Measurements from ENCODE around the gene CD320. TPM values are rescaled to one million over a fixed set of nuclear protein-coding genes. Genes with fewer than 3 reads are reported as not detected.
"Not testable (repeated sequence)": the region's sequence is repeated elsewhere in the genome, so short reads cannot be mapped to it uniquely, and the experiment has no call there.

Gene CD320
- polyA plus RNA-seq, 1 donor from 2014 or later = 89.6 TPM

DNA sequence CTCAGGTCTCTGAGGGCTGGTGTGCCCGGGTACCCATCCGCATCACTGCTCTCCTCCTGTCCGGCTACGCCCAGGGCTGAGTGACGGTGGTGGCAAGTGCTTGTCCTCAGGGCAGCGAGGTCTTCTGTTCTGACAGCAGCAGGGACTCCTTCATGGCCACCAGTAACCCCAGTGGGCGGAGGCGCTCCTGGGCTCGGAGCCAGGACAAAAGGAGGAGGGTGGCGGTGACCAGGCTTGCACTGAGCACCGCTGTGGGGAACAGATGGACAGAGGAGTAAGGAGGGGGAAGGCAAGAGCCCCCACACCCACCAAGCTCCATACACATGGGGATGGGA lies 5.8 kb downstream of the CD320 start:
- H3K79me2 ChIP-seq (replicated peaks; ENCODE audit: insufficient read depth, low read length) = peaks cover 7% of the 10 kb centered on the region
- H3K27me3 ChIP-seq (ENCODE audit: insufficient read depth, low read depth, low read length) = no peaks in the 10 kb centered on the region
- H3K9ac ChIP-seq (ENCODE audit: low read length) = no peak overlapping the region
- no peak overlapping the region for H3K4me3 ChIP-seq (ENCODE audit: low read length)
- H3K27ac ChIP-seq (ENCODE audit: low read length) = no peak overlapping the region
- H3K9me2 ChIP-seq (ENCODE audit: insufficient read depth, low read length) = no peaks in the 10 kb centered on the region
- no peak overlapping the region for H2AFZ ChIP-seq (ENCODE audit: low read depth, low read length)
- H3K4me2 ChIP-seq (ENCODE audit: low read length) = no peak overlapping the region
- no peaks in the 10 kb centered on the region for H3K9me3 ChIP-seq (ENCODE audit: low read length)
- H3K36me3 ChIP-seq (ENCODE audit: insufficient read depth, low read length) = no peaks in the 10 kb centered on the region
- no peaks in the 10 kb centered on the region for H4K20me1 ChIP-seq (ENCODE audit: insufficient read depth)
- TF ChIP-seq, protein P1, sequence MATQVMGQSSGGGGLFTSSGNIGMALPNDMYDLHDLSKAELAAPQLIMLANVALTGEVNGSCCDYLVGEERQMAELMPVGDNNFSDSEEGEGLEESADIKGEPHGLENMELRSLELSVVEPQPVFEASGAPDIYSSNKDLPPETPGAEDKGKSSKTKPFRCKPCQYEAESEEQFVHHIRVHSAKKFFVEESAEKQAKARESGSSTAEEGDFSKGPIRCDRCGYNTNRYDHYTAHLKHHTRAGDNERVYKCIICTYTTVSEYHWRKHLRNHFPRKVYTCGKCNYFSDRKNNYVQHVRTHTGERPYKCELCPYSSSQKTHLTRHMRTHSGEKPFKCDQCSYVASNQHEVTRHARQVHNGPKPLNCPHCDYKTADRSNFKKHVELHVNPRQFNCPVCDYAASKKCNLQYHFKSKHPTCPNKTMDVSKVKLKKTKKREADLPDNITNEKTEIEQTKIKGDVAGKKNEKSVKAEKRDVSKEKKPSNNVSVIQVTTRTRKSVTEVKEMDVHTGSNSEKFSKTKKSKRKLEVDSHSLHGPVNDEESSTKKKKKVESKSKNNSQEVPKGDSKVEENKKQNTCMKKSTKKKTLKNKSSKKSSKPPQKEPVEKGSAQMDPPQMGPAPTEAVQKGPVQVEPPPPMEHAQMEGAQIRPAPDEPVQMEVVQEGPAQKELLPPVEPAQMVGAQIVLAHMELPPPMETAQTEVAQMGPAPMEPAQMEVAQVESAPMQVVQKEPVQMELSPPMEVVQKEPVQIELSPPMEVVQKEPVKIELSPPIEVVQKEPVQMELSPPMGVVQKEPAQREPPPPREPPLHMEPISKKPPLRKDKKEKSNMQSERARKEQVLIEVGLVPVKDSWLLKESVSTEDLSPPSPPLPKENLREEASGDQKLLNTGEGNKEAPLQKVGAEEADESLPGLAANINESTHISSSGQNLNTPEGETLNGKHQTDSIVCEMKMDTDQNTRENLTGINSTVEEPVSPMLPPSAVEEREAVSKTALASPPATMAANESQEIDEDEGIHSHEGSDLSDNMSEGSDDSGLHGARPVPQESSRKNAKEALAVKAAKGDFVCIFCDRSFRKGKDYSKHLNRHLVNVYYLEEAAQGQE (IDR thresholded peaks at IDR 0.05; ENCODE audit: borderline replicate concordance) = no peak
- TF ChIP-seq EP300 (conservative IDR thresholded peaks at IDR 0.05; ENCODE audit: poor library complexity, severe bottlenecking) = no peak
- TF ChIP-seq SMC3 (conservative IDR thresholded peaks at IDR 0.05; ENCODE audit: poor library complexity) = no peak
- TF ChIP-seq MXI1 (conservative IDR thresholded peaks at IDR 0.05; ENCODE audit: poor library complexity, severe bottlenecking) = no peak
- TF ChIP-seq, protein P2, sequence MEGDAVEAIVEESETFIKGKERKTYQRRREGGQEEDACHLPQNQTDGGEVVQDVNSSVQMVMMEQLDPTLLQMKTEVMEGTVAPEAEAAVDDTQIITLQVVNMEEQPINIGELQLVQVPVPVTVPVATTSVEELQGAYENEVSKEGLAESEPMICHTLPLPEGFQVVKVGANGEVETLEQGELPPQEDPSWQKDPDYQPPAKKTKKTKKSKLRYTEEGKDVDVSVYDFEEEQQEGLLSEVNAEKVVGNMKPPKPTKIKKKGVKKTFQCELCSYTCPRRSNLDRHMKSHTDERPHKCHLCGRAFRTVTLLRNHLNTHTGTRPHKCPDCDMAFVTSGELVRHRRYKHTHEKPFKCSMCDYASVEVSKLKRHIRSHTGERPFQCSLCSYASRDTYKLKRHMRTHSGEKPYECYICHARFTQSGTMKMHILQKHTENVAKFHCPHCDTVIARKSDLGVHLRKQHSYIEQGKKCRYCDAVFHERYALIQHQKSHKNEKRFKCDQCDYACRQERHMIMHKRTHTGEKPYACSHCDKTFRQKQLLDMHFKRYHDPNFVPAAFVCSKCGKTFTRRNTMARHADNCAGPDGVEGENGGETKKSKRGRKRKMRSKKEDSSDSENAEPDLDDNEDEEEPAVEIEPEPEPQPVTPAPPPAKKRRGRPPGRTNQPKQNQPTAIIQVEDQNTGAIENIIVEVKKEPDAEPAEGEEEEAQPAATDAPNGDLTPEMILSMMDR (IDR thresholded peaks at IDR 0.05; ENCODE audit: poor library complexity, severe bottlenecking) = no peak
- no peak for TF ChIP-seq POLR2AphosphoS5 (IDR thresholded peaks at IDR 0.05)
- TF ChIP-seq RAD21 (conservative IDR thresholded peaks at IDR 0.05) = no peak
- TF ChIP-seq EZH2 (IDR thresholded peaks at IDR 0.05; ENCODE audit: borderline replicate concordance, insufficient read depth, low read length, poor library complexity, severe bottlenecking) = no peak
- TF ChIP-seq TAF1 (IDR thresholded peaks at IDR 0.05; ENCODE audit: low read depth) = no peak
- H3F3A ChIP-seq (ENCODE audit: insufficient read depth, low read length, poor library complexity, severe bottlenecking) = no peaks in the 10 kb centered on the region

DNA sequence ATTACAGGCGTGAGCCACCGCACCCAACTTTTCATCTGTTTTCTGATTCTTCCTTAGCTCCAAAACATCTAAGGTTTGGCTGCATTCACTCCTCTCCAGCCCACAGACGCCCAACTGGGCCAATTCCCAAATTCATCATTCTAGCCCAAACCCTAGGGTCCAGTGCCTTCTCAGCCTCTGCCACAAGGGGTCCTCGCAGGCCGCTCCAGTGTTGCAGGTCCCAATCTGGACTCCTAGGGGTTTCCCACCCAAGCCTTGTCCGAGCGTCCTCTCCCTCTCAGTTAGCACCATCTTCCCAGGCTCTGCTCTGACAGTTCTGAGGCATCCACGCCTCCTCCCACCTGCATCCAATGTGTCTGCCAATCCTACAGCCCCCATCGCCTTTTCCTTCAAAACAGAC lies 16.8 kb downstream of the CD320 start:
- not testable (repeated sequence) for H4K20me1 ChIP-seq (ENCODE audit: insufficient read depth); H3K4me2 ChIP-seq (ENCODE audit: low read length); H3F3A ChIP-seq (ENCODE audit: insufficient read depth, low read length, poor library complexity, severe bottlenecking); H3K4me3 ChIP-seq (ENCODE audit: low read length); H3K27me3 ChIP-seq (ENCODE audit: insufficient read depth, low read depth, low read length); H3K9me3 ChIP-seq (ENCODE audit: low read length); H3K36me3 ChIP-seq (ENCODE audit: insufficient read depth, low read length); H2AFZ ChIP-seq (ENCODE audit: low read depth, low read length); H3K9me2 ChIP-seq (ENCODE audit: insufficient read depth, low read length); H3K79me2 ChIP-seq (replicated peaks; ENCODE audit: insufficient read depth, low read length); H3K9ac ChIP-seq (ENCODE audit: low read length); H3K27ac ChIP-seq (ENCODE audit: low read length)

DNA sequence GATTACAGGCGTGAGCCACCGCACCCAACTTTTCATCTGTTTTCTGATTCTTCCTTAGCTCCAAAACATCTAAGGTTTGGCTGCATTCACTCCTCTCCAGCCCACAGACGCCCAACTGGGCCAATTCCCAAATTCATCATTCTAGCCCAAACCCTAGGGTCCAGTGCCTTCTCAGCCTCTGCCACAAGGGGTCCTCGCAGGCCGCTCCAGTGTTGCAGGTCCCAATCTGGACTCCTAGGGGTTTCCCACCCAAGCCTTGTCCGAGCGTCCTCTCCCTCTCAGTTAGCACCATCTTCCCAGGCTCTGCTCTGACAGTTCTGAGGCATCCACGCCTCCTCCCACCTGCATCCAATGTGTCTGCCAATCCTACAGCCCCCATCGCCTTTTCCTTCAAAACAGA lies 31.6 kb downstream of the CD320 start:
- not testable (repeated sequence) for H3K27me3 ChIP-seq (ENCODE audit: insufficient read depth, low read depth, low read length); H2AFZ ChIP-seq (ENCODE audit: low read depth, low read length); H3K79me2 ChIP-seq (replicated peaks; ENCODE audit: insufficient read depth, low read length); H3F3A ChIP-seq (ENCODE audit: insufficient read depth, low read length, poor library complexity, severe bottlenecking); H3K36me3 ChIP-seq (ENCODE audit: insufficient read depth, low read length); H4K20me1 ChIP-seq (ENCODE audit: insufficient read depth); H3K9me3 ChIP-seq (ENCODE audit: low read length); H3K9ac ChIP-seq (ENCODE audit: low read length); H3K4me3 ChIP-seq (ENCODE audit: low read length); H3K27ac ChIP-seq (ENCODE audit: low read length); H3K4me2 ChIP-seq (ENCODE audit: low read length); H3K9me2 ChIP-seq (ENCODE audit: insufficient read depth, low read length)
